SK-N-MC (cell line): ENCODE measurements around the gene SYT3.

Source experiments
- EZH2 ChIP-seq: fragments of 200-600 bp; sonication (generic); IDR thresholded peaks from one replicate; pipeline ENCODE4 v1.6.1; 2017; ENCODE audit warnings: antibody characterized with exemption
- FOXP2 ChIP-seq: optimal IDR thresholded peaks from 2 replicates; pipeline ENCODE3; 2011; ENCODE audit warnings: mild to moderate bottlenecking, moderate library complexity; ENCODE audit not compliant: insufficient read depth; ENCODE audit errors: extremely low read length, control extremely low read depth
- POLR2AphosphoS5 ChIP-seq: IDR thresholded peaks from 2 replicates; pipeline ENCODE4 v1.6.1; 2012; ENCODE audit warnings: mild to moderate bottlenecking, low read depth, low read length, borderline replicate concordance

- no peak for TF ChIP-seq EZH2
- TF ChIP-seq POLR2AphosphoS5, result no peak
- TF ChIP-seq FOXP2, result no peak
Measured at GRCh38 chr19:50676625-50677197, 37.0 kb upstream of the SYT3 start.
